GM18517 (cell line): ENCODE data around the gene SF3A2.

ENCODE experiments used
- ATAC-seq: cut with Tn5 transposase; IDR thresholded peaks from one replicate; pipeline ENCODE4 v1.9.1; 2021; ENCODE audit warnings: mild to moderate bottlenecking, moderate library complexity; ENCODE audit not compliant: unreplicated experiment

SF3A2 gene

DNA sequence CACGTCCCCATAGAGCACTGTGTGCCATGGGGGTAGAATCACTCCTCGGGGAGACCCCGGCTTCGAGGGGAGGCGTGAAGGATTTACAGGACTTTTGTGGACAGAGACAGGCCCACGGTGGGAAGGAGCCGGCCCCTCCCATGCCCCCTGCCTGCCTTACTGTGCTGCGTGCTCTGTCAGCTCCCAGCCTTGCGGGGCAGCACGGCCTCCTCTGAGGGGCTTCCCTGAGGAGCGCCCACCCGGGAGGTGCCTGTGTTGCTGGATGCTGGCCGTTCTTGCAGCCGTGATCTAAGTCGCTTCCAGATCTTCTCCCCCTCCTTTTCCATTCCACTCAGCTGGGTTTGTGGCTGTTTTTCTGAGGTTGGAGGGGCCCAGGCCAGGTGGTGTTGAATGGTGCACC is 29.6 kb upstream of the SF3A2 start:
- ATAC-seq: no peak

GRCh38 chr19:2207991-2208860 is 28.4 kb upstream of the SF3A2 start:
- no peak for ATAC-seq

DNA sequence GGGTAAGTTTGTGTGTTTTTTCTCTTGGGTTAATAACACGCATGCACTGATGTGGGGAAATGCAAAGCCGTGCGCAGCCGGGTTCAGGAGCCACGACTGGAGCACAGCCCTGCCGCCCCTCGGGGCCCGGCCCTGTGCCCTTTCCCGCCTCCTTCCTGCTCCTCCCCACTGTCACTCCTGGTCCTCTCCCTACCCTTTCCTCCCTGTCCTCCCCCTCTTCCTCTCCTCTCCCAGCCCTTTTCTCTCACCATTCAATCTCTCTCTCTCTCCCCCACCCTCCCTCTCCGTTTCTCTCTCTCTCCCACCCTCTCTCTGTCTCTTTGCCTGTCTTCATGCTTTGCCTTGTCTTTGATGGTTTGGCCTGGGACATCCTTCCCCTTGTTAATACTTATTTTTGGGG is 27.6 kb upstream of the SF3A2 start:
- no peak for ATAC-seq

GRCh38 chr19:2209408-2209807 is 27.2 kb upstream of the SF3A2 start:
- ATAC-seq: no peak

DNA sequence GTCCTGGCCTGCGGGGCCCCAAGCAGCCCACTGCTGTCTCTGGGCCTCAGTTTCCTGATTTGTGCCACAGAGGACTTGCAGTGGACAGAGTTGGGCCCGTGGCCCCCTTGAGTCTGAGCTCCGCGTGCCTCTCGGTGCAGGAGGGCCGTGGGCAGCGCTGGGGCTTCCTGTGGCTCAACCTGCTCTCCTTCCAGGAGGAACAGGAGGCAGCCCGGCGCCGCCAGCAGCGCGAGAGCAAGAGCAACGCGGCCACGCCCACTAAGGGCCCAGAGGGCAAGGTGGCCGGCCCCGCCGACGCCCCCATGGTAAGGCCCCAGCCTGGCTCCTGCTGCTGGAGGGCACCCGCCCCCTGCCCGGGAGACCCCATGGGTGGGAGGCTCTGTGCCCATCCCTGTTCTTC is 26.4 kb upstream of the SF3A2 start:
- no peak for ATAC-seq

DNA sequence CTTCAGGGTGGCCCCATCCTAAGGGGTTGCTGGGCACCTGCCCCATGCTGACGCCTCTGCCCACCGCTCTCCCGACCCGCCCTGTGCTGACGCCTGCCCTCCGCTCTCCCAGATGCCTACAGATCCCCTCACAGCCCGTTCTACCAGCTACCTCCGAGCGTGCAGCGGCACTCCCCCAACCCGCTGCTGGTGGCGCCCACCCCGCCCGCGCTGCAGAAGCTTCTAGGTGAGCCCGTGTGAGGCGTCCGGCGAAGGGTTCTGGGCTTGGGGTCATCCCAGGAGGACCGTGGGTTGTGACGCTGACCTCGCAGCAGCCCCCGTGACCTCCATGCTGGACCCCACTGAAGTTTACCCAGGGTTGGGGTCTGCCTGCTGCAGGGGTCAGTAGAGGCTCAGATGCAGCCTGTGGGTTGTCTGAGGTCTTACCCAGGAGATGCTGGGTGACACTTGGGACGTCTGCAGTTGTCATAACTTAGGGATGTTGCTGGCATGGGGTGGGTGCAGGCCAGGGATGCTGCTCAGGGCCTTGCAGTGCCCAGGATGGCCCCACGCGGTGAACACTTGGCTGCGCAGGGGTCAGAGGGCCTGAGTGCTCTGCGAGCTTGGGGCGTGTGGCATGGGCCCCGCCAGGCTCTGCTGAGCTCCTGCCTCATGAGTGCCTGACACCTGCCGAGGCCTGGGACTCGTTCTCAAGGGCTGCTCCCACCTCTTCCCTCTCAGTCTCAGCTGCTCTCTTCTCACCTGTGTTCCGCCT is 25.5 kb upstream of the SF3A2 start:
- ATAC-seq: no peak

GRCh38 chr19:2212861-2213711 is 23.5 kb upstream of the SF3A2 start:
- ATAC-seq: no peak

DNA sequence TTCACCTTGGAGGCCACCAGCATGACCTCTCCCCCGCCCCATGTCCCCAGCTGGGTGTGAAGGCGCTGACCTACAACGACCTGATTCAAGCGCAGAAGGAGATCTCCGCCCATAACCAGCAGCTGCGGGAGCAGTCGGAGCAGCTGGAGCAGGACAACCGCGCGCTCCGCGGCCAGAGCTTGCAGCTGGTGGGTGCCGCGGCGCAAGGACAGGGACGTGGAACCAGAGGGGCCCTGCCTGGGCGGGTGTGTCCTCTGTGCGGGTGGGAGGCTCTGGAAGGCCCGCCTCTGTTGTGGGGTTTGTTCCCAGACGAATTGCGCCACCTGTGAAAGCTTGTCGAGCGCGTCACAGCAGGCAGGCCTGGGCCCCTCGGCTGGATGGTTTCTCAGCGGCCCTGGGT is 22.8 kb upstream of the SF3A2 start:
- no peak for ATAC-seq

- no peak for ATAC-seq
Observed at GRCh38 chr19:2214251-2214650, 22.4 kb upstream of the SF3A2 start.

- no peak for ATAC-seq
Observed at GRCh38 chr19:2215281-2215751, 21.3 kb upstream of the SF3A2 start.

DNA sequence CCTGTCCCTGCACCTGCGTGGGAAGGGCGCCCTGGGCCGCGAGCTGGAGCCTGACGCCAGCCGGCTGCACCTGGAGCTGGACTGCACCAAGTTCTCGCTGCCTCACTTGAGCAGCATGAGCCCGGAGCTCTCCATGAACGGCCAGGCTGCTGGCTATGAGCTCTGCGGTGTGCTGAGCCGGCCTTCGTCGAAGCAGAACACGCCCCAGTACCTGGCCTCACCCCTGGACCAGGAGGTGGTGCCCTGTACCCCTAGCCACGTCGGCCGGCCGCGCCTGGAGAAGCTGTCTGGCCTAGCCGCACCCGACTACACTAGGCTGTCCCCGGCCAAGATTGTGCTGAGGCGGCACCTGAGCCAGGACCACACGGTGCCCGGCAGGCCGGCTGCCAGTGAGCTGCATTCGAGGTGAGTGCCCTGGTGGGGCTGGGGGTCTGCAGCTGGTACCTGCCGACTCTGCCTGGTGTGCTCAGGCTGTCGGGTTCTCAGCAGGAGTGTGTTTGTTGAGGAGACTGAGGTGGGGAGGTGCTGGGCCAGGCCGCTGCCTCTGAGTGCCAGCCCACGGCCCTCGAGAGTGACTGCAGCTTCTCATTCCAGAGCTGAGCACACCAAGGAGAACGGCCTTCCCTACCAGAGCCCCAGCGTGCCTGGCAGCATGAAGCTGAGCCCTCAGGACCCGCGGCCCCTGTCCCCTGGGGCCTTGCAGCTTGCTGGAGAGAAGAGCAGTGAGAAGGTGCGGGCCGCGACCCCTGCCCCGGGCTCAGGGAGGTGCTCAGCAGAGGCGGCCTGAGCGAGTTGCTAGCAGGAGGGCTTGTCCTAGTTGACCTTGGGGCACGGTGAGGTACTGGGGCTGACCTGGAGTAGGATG is 20.0 kb upstream of the SF3A2 start:
- no peak for ATAC-seq

- no peak for ATAC-seq
Observed at GRCh38 chr19:2217591-2217990, 19.0 kb upstream of the SF3A2 start.

DNA sequence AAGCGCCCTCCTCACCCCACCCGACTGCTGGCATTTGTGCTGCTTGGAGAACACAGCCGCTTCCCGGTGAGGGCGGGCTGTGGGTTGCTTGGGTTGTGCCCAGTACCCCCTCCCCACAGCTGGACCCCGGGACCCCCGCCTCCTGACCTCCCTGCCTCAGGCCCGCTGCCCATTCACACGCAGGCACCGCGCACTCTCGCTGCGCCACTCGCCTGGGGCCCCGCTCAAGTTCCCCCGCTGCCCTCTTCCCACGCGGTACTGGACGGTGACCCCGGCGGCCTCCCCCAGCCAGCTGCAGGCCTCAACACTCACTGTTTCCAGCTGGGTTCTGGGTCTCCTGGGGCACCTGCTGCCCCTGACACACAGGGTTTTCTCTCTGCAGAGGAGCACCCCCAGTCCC is 16.9 kb upstream of the SF3A2 start:
- no peak for ATAC-seq

DNA sequence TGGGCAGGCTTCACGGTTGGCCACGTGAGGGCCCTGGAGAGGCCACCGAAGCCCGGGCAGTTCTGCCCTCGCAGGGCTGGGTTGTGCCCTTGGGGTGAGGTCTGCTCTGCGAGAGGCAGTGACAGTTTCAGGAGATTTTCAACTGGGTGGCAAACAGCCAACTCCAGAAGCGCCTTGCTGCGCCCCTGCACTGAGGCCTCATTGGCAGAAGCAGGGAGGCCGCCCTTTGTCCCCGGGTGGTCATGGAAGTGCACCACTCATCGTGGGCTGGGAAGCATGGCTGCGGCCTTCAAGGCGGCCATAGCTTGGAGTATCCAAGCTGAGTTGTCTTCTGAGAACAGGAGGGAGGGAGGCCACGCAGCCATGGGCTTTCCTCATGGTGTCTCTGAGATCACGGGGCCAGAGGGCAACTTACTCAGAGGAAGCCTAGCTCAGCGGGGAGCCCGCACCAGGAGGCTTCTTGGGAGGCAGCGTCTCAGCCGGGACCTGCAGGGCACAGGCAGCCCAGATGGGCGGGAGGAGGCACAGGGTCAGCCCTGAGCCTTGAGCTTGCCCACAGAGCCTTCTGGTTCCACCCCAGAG is 15.3 kb upstream of the SF3A2 start:
- ATAC-seq: no peak

- ATAC-seq: no peak
Observed at GRCh38 chr19:2221918-2222317, 14.7 kb upstream of the SF3A2 start.

DNA sequence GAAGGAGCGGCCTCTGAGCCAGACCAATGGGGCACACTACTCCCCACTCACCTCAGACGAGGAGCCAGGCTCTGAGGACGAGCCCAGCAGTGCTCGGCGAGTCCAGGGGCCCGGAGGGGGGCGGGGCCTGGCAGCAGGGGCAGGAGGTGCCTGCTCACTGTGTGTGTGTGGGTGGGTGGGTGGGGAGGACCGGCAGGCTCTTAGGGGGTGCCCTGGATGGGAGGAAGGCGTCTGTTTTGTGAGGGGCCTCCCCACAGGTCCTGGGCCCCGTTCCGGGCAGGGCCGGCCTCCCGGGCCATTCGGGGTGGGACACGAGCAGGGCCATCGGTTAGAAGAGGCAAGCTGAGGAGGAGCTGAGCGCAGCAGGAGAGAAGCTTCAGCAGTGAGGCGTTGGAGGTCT is 13.2 kb upstream of the SF3A2 start:
- ATAC-seq: no peak

GRCh38 chr19:2223959-2224358 is 12.7 kb upstream of the SF3A2 start:
- no peak for ATAC-seq

DNA sequence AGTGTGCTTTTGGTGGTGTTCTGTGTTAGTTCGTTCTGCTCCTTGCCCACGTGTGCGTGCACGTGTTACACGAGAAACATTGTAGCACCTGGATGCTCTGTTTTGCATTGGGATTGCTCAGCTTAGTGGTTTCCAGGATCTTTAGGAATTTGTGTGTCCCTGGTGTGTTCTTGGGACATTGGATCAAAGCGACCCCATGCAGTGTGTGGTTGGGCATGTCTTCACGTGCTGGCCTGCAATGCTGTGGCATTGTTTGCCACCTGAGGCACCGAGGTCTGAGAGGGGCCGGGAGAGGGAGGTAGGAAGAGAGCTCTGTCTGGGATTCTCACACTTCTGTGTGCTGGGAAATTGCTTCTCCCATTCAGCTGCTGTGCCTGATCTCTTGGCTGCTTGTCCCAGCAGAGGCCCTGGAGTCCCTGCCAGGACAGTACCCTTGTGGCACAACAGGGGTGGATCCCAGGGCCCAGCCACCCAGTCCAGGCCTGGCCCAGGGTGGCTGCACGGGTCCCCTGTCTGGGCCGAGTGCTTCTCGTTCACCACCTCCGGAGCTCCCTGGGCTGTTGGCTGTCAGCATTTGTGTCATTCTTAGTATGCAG is 11.8 kb upstream of the SF3A2 start:
- no peak for ATAC-seq

- no peak for ATAC-seq
Observed at GRCh38 chr19:2225415-2226050, 11.1 kb upstream of the SF3A2 start.
